Panc1 (cell line): ENCODE data around the gene BTBD9. TPM values are rescaled to one million over a fixed set of nuclear protein-coding genes. Genes with fewer than 3 reads are reported as not detected.

Source experiments
- ATAC-seq: fragments of 200-7000 bp; cut with Tn5 transposase; 2 replicates; pipeline ENCODE4 v1.9.1; 2020; ENCODE audit warnings: mild to moderate bottlenecking, moderate library complexity
- BruUV-seq: library from RNA; stranded (reverse); fragments of 400-500 nt; replicated peaks from 2 replicates; lab custom pipeline; 2021; lab: Mats Ljungman, UMichigan
- CTCF ChIA-PET: fragments of 300-600 bp; sonication (Branson Sonifier 250); formaldehyde crosslinking; loops from one replicate; lab custom pipeline; 2022; ENCODE audit warnings: antibody characterized with exemption; lab: Charles Lee
- POLR2A ChIA-PET: fragments of 300-600 bp; sonication (Branson Sonifier 250); formaldehyde crosslinking; loops from one replicate; lab custom pipeline; 2022; ENCODE audit warnings: antibody characterized with exemption; lab: Charles Lee
- DNase-seq: peaks from one replicate; pipeline ENCODE4 v3.0.0-alpha.2; 2010; ENCODE audit warnings: low read depth, low spot score
- H3K27ac ChIP-seq: 2 replicates; pipeline ENCODE4 v1.5.1; 2011; ENCODE audit warnings: mild to moderate bottlenecking, low read length, inconsistent platforms
- H3K27me3 ChIP-seq: fragments of 200-500 bp; sonication (Bioruptor generic); 2 replicates; pipeline ENCODE4 v1.6.0; 2014; ENCODE audit warnings: low read length, inconsistent platforms; ENCODE audit not compliant: control insufficient read depth, insufficient read depth
- H3K36me3 ChIP-seq: fragments of 200-500 bp; sonication (Bioruptor generic); 2 replicates; pipeline ENCODE4 v1.5.1; 2014; ENCODE audit warnings: inconsistent platforms, mild to moderate bottlenecking, low read length, moderate library complexity; ENCODE audit not compliant: control insufficient read depth, insufficient read depth
- H3K4me1 ChIP-seq: 2 replicates; pipeline ENCODE4 v1.5.1; 2011; ENCODE audit warnings: inconsistent platforms, mild to moderate bottlenecking, low read length, moderate library complexity; ENCODE audit not compliant: control insufficient read depth, insufficient read depth
- H3K4me3 ChIP-seq, 2 experiments: 2 replicates each; pipeline ENCODE4 v1.5.1; 2011 to 2012; ENCODE audit warnings: low read depth in 2 of 2, low read length in 2 of 2, mild to moderate bottlenecking in 2 of 2, inconsistent platforms in 1 of 2, moderate library complexity in 1 of 2
- H3K9me3 ChIP-seq: fragments of 200-500 bp; sonication (Bioruptor generic); 2 replicates; pipeline ENCODE4 v1.5.1; 2014; ENCODE audit warnings: low read depth, mild to moderate bottlenecking, inconsistent platforms, low read length, moderate library complexity; ENCODE audit not compliant: control insufficient read depth, insufficient read depth
- POLR2AphosphoS5 ChIP-seq: IDR thresholded peaks from 2 replicates; pipeline ENCODE4 v1.6.1; 2012; ENCODE audit warnings: mild to moderate bottlenecking, low read depth, low read length, moderate library complexity
- SIN3A ChIP-seq: IDR thresholded peaks from 2 replicates; pipeline ENCODE4 v1.6.1; 2012; ENCODE audit warnings: low read depth, mild to moderate bottlenecking, low read length, moderate library complexity, borderline replicate concordance; ENCODE audit not compliant: insufficient read depth
- TCF7L2 ChIP-seq: IDR thresholded peaks from 2 replicates; pipeline ENCODE4 v1.6.1; 2011; ENCODE audit warnings: mild to moderate bottlenecking, low read depth, low read length, inconsistent platforms
- in situ Hi-C: cut with HindIII; loops from 2 replicates; pipeline ENCODE4 v1.10.0; 2016; ENCODE audit warnings: low sequenced_read_pairs, low pct_unique_long_range_greater_than_20kb
- intact Hi-C: fragments of 100-400 bp; cut with micrococcal nuclease; formaldehyde crosslinking; loops from one replicate; pipeline ENCODE4 v1.10.0; 2022; ENCODE audit not compliant: unreplicated experiment
- total RNA-seq: library from RNA; stranded (reverse); gene quantifications from one replicate; pipeline ENCODE4 v1.2.1, GENCODE V29; 2021; ENCODE audit not compliant: unreplicated experiment
- TF ChIP-seq, protein P1 (sequence below), 2 experiments: IDR thresholded peaks; 2 replicates each; pipeline ENCODE4 v1.6.1; 2011 to 2012; ENCODE audit warnings: low read depth in 2 of 2, control low read depth in 1 of 2, low read length in 1 of 2, mild to moderate bottlenecking in 1 of 2, moderate library complexity in 1 of 2; ENCODE audit not compliant: insufficient read depth in 1 of 2
- TF ChIP-seq, protein P2 (sequence below): fragments of 450-650 bp; IDR thresholded peaks from 2 replicates; pipeline ENCODE4 v1.5.1; 2017; ENCODE audit warnings: mild to moderate bottlenecking

The BTBD9 gene
- total RNA-seq, 1 experiment from 2014 or later, result 12.8 TPM

DNA sequence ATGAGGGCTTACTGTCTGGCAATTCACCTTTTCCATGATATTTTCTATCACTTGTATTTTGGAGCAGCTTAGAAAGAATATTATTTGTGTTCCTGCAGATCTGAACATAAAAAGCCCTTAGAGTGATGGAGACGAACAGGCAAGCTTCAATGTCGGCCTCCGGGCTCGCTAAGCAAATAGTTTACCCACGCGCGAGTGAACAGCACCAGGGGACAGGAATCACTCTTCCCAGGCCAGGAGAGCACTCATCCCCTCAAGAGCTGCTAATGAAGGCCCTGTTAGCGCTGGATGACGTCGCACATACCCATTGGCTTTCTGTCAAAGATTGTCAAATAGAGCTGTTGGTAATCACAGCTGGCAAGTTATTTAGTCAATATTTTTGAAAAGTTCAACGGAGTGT, 424.5 kb downstream of the BTBD9 start:
- intact Hi-C loops, result no loop called here
- TF ChIP-seq SIN3A (no peak), TCF7L2 (no peak), POLR2AphosphoS5 (no peak)
- TF ChIP-seq, protein P1, sequence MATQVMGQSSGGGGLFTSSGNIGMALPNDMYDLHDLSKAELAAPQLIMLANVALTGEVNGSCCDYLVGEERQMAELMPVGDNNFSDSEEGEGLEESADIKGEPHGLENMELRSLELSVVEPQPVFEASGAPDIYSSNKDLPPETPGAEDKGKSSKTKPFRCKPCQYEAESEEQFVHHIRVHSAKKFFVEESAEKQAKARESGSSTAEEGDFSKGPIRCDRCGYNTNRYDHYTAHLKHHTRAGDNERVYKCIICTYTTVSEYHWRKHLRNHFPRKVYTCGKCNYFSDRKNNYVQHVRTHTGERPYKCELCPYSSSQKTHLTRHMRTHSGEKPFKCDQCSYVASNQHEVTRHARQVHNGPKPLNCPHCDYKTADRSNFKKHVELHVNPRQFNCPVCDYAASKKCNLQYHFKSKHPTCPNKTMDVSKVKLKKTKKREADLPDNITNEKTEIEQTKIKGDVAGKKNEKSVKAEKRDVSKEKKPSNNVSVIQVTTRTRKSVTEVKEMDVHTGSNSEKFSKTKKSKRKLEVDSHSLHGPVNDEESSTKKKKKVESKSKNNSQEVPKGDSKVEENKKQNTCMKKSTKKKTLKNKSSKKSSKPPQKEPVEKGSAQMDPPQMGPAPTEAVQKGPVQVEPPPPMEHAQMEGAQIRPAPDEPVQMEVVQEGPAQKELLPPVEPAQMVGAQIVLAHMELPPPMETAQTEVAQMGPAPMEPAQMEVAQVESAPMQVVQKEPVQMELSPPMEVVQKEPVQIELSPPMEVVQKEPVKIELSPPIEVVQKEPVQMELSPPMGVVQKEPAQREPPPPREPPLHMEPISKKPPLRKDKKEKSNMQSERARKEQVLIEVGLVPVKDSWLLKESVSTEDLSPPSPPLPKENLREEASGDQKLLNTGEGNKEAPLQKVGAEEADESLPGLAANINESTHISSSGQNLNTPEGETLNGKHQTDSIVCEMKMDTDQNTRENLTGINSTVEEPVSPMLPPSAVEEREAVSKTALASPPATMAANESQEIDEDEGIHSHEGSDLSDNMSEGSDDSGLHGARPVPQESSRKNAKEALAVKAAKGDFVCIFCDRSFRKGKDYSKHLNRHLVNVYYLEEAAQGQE (IDR thresholded peaks at IDR 0.05; ENCODE audit: insufficient read depth in 1 of 2, low read depth in 2 of 2, low read length in 1 of 2), result no peak
- TF ChIP-seq, protein P2, sequence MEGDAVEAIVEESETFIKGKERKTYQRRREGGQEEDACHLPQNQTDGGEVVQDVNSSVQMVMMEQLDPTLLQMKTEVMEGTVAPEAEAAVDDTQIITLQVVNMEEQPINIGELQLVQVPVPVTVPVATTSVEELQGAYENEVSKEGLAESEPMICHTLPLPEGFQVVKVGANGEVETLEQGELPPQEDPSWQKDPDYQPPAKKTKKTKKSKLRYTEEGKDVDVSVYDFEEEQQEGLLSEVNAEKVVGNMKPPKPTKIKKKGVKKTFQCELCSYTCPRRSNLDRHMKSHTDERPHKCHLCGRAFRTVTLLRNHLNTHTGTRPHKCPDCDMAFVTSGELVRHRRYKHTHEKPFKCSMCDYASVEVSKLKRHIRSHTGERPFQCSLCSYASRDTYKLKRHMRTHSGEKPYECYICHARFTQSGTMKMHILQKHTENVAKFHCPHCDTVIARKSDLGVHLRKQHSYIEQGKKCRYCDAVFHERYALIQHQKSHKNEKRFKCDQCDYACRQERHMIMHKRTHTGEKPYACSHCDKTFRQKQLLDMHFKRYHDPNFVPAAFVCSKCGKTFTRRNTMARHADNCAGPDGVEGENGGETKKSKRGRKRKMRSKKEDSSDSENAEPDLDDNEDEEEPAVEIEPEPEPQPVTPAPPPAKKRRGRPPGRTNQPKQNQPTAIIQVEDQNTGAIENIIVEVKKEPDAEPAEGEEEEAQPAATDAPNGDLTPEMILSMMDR, result no peak
- Histone ChIP-seq H3K27me3 (no peaks in the 10 kb centered on the region), H3K4me3 (no peak overlapping the region), H3K4me1 (peaks cover 12% of the 10 kb centered on the region; the same call in 1 of the 2 replicates), H3K9me3 (no peaks in the 10 kb centered on the region), H3K36me3 (no peaks in the 10 kb centered on the region), H3K27ac (no peak overlapping the region)
- DNase-seq (no peak), ATAC-seq (no peak)
- in situ Hi-C loops, result no loop called here
- POLR2A ChIA-PET, result interaction anchor here (0.6 kb wide), 1 partner anchor 164 kb away, joined by 4 read pairs; no protein-coding TSS in a partner anchor
- BruUV-seq, result no TSS peak
- CTCF ChIA-PET, result no interaction called here

DNA sequence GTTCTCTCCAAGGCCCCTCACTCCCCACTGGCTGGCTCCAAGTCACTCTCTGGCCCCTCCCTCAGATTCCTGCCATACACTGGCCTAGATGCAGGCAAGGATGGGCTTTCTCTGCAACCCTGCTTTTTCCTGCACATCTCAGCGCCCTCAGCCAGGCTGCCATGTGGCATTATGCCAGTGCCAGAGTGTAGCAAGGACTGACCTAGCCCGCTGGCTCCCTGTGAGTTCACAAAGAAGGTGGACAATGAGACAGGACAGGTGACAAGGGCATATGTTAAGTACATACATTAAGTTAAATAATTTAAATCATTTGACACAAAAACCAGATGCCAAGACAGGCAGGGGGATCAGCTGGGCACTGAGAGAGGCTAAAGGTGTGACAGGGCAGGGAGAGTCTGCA, 425.6 kb downstream of the BTBD9 start:
- H3K27me3 ChIP-seq, result no peaks in the 10 kb centered on the region
- CTCF ChIA-PET, result no interaction called here
- no peaks in the 10 kb centered on the region for H3K36me3 ChIP-seq
- peaks cover 12% of the 10 kb centered on the region; the same call in 1 of the 2 replicates for H3K4me1 ChIP-seq
- POLR2A ChIA-PET, result interaction anchor here (0.6 kb wide), 1 partner anchor 220 kb away, joined by 3 read pairs; no protein-coding TSS in a partner anchor
- no peak overlapping the region for H3K4me3 ChIP-seq
- no peak overlapping the region for H3K27ac ChIP-seq
- intact Hi-C loops (no loop called here), in situ Hi-C loops (no loop called here)
- no peak for TF ChIP-seq TCF7L2
- TF ChIP-seq, protein P2, result no peak
- no peak for TF ChIP-seq POLR2AphosphoS5
- TF ChIP-seq SIN3A, result no peak
- TF ChIP-seq, protein P1 (IDR thresholded peaks at IDR 0.05; ENCODE audit: insufficient read depth in 1 of 2, low read depth in 2 of 2, low read length in 1 of 2), result no peak
- no peak for DNase-seq
- ATAC-seq, result no peak
- no TSS peak for BruUV-seq
- no peaks in the 10 kb centered on the region for H3K9me3 ChIP-seq
